Measurements from ENCODE around the gene CDK15.
A peak's percentile ranks its signal among the peaks of the same experiment; 100 is the strongest.

CDK15 gene

GRCh38 chr2:201858281-201859184 lies 52.2 kb downstream of the CDK15 start:
- intact Hi-C loops (cut with DNase I) = no loop called here
- DNase-seq = peak in 2 of 10 donors; percentile 17 to 21

DNA sequence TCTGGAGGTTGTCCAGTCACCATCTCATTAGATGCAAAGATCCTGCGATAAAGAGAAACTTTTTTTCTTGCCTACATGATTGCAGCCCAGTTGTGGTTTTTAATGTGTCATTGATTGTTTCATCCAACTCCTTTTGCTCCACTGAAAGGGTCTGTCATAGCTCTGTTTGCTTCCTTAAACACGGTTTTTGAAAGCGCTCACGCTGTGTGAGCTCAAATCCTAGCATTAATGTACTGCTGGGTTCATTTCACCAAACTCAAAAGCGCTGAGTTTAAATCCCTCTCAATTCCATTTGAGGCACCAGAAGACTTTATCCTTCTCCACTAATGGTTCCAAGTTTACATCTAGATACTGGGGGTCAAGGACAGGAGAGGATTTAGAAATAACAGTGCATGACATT lies 53.6 kb downstream of the CDK15 start:
- intact Hi-C loops (cut with DNase I) = loop anchor here (1.0 to 5.0 kb wide), 2 partner anchors 172 to 318 kb away; partner anchors contain the start of gene FZD7
- no peak for DNase-seq

GRCh38 chr2:201860636-201861066 lies 54.3 kb downstream of the CDK15 start:
- intact Hi-C loops (cut with DNase I) = loop anchor here (1.0 to 5.0 kb wide), 2 partner anchors 172 to 318 kb away; partner anchors contain the start of gene FZD7
- DNase-seq = peak in 5 of 10 donors; percentile 35 to 84 (median 41)

GRCh38 chr2:201862843-201863242 lies 56.5 kb downstream of the CDK15 start:
- intact Hi-C loops (cut with DNase I) = loop anchor here (5.0 kb wide), 1 partner anchor 169 kb away; the partner anchor contains the start of gene FZD7
- no peak for DNase-seq

DNA sequence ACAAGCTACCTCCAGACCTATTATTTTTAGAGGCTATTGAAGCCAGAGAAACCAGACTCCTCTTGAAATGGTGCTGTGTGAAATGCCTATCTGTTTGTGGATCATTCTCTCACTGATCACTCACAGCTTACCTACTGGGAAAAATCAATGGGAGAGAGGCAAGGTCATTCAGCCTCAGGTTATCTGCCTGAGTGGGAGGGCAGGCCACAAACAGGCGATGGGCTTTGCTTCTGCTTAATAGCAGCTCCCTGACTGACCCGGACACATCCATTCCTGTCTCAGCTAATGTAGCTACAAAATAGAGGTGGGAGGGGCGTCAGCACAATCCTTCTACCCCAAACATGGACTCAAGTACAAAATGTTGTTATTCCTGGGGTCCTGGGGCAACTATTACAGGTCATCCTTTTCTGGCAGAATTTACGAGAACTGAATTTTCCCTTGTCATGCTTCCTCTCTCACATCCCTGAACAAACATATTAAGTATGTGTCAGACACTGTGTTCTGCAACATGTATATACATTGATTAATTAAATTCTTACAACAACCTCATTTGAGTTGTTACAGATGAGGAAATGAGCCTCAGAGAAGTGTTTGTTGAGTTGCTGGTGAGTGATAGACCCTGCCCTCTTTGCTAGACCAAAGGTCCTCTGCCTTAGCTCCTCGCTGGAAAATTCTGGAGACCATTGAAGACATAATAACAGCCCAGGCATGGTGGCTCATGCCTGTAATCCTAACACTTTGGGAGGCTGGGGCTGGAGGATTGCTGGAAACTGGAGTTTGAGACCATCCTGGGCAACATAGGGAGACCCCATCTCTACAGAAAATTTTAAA lies 60.5 kb downstream of the CDK15 start:
- intact Hi-C loops (cut with DNase I) = no loop called here
- no peak for DNase-seq

GRCh38 chr2:201871471-201871870 lies 65.1 kb downstream of the CDK15 start:
- intact Hi-C loops (cut with DNase I) = no loop called here
- DNase-seq = no peak

DNA sequence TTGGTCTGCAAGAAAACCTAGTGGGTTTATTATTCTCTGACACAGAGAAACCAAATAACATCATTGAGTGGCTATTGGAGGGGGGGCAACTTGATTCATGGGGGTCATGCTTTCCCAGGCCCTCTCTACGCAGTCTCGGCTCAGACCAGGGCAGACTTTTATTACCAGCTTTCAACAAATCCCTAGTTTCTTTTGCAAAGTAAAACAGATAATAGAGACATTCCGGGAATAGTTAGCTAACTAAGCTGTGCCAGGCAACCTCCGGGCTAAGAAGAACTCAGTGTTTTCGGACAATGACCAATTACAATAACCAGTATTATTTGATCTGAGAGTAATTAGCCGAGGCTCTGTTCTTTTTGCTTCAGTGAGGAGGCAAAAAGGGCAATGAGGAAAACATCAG lies 66.3 kb downstream of the CDK15 start:
- DNase-seq = peak in 1 of 10 donors; percentile 21
- intact Hi-C loops (cut with DNase I) = no loop called here

DNA sequence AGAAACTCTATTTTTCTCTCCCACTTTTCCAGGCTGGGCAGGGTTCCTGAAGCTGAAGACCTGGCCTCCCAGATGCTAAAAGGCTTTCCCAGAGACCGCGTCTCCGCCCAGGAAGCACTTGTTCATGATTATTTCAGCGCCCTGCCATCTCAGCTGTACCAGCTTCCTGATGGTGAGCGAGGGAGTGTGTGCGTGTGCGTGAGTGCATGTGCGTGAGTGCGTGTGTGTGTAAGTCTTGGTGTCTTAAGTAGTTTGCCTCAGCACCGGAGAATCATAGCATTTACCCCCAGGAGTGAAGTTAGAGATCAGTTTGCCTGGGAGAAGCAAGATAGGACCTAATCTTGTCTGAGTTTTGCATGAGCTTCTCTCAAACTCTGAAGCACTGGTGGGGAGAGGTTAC lies 73.7 kb downstream of the CDK15 start:
- no peak for DNase-seq
- intact Hi-C loops (cut with DNase I) = no loop called here

DNA sequence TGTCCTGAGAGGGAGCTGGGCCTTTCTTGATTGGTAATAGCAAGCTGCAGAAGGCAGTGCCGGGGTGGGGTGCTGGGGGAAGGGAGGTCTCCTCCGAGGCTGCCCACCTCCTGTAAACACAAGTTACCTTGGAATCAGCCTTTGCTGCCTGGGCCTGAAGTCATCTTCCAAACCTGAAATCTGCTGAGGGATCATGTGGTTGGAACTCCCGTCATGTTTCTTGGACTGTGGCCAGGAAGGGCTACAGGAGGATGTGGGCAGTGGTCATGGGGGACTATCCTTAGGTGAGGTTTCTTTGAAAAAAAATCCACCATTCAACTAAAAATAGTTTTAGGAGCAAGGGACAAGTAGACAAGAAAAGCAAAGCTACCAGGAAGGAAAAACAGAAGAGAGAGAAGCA lies 74.2 kb downstream of the CDK15 start:
- intact Hi-C loops (cut with DNase I) = no loop called here
- no peak for DNase-seq

- no peak for DNase-seq
- intact Hi-C loops (cut with DNase I) = no loop called here
These were observed 74.8 kb downstream of the CDK15 start for GRCh38 chr2:201880993-201881611.

GRCh38 chr2:201881741-201882140 lies 75.4 kb downstream of the CDK15 start:
- no peak for DNase-seq
- intact Hi-C loops (cut with DNase I) = no loop called here

GRCh38 chr2:201882353-201883090 lies 76.2 kb downstream of the CDK15 start:
- intact Hi-C loops (cut with DNase I) = no loop called here
- peak in 1 of 10 donors; percentile 24 for DNase-seq

DNA sequence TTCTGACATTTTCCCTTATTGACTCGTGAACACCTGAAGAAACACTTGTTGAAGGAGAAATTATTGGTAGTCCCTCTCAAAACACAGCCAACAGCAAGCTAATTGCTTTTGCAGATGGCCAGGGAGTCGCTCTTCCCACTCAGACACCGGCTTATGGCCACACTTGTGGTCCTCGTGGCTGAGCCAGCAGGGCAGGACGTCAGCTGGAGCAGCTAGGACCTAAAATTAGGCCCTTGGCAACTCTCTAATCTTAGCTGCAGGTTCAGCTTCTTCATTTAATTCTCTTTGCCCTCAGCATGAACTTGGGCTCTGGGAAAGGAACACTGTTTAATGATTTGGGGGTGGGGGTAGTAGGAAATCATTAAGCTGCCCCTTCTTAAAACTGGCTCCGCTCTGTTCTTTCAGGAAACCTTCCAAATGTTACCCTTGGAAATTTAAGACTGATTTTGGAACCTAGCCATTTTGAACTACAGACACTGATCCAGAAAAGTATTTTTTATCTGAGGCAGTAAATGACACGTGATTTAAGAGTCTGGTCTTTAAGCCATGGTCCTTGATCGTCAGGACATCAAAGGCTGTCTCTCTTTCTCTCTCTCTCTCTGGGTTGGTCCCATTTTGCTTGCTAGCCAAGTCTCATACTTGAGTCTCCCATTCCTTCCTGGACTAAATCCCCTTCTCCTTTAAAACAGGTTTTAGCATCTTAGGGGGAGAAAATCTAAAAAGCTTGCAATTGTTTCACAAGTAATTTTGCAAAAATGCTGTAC lies 77.5 kb downstream of the CDK15 start:
- intact Hi-C loops (cut with DNase I) = no loop called here
- DNase-seq = no peak

DNA sequence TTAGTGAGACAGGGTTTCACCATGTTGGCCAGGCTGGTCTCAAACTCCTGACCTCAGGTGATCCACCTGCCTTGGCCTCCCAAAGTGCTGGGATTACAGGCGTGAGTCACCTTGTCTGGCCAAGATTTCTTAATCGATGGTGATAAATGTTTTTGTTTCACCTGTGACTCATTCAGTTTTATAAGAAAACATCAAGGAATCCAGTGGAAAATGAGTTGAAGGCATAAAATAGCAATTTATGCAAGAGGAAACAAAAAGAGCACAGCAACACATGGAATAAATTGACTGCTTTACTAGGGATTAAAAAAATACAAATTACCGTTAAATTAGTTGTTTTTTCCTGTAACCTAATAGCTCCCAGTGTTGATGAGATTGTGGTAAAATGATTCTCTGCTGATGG lies 80.2 kb downstream of the CDK15 start:
- DNase-seq = no peak
- intact Hi-C loops (cut with DNase I) = no loop called here

DNA sequence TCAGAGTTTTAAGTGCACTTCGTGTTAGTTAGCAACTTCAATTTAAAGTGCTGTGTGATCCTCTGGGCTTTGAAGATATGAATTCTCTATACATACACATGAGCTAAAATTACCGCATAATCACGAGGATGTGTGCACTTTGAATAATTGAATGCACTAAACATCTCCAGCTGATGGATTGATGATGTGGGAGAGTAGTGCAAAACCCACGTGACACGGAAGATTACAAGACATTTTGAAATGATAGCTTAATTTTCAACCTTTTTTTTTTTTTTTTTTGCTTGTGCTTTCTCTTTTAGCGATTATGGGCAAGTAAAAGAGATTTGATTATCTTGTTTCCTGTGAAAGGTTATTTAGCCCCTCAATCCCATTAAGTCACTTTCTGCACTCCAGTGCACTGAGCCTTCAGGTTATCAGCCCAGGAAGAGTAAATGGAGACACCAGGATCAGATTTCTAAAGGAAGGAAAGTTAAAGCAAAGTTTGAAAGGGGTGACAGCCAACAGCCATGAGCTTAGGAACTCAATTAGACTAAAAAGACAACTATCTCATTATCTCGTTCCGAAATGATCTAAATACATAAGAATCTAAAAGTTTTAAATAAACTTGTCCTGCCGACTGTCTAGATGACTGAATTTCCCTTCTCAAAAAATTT lies 81.6 kb downstream of the CDK15 start:
- DNase-seq = no peak
- intact Hi-C loops (cut with DNase I) = no loop called here

- intact Hi-C loops (cut with DNase I) = no loop called here
- DNase-seq = no peak
These were observed 82.1 kb downstream of the CDK15 start for GRCh38 chr2:201888426-201888800.

GRCh38 chr2:201890453-201890852 lies 84.1 kb downstream of the CDK15 start:
- intact Hi-C loops (cut with DNase I) = no loop called here
- DNase-seq = no peak

GRCh38 chr2:201891676-201892075 lies 85.3 kb downstream of the CDK15 start:
- no peak for DNase-seq
- intact Hi-C loops (cut with DNase I) = no loop called here

DNA sequence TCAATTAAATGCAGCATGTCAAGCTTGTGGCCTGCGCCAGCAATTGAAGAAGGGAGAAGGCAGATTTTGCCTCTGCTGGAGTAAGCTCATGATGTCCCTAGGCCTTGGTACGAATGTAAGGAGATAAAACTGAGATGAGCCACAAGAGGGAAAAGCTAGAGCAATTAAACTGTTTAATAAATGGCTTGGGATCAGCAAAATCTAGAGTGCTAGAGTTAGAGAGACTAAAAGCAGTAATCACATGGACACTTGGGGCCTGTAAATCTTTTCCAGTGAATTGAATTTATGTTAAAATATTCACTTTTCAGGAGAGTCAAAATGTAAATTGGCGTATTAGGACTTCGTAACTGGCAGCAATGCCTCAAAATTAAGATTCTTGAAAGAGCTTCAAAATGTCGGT lies 86.2 kb downstream of the CDK15 start:
- intact Hi-C loops (cut with DNase I) = no loop called here
- no peak for DNase-seq
